NK-92 (cell line): ENCODE data around the gene SETD3.

Experiments used
- DNase-seq: peaks from one replicate; lab custom pipeline; 2025; ENCODE audit not compliant: unreplicated experiment; lab: John Stamatoyannopoulos, UW

Gene SETD3

DNA sequence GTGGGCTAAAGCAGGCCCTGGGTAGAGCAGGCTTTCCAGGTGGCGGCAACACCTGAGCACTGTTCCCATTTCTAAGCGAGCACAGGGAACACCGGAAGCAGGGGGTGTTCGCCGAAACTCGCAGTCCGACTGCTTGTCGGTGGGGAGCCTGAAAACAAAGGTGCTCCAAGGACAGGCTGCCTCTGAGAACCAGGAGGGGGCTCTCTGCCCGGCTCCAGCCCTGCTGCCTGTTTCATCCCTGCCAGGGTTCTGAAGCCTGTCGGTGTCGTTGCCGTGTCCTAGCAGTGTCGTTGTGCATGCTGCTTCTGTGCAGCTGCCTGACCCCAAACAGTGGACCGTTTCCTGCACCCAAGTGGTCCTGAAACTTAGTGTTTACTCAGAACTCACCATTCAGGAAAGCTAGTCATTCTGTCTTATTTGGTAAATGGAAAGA lies 22.3 kb upstream of the SETD3 start:
- no peak for DNase-seq

DNA sequence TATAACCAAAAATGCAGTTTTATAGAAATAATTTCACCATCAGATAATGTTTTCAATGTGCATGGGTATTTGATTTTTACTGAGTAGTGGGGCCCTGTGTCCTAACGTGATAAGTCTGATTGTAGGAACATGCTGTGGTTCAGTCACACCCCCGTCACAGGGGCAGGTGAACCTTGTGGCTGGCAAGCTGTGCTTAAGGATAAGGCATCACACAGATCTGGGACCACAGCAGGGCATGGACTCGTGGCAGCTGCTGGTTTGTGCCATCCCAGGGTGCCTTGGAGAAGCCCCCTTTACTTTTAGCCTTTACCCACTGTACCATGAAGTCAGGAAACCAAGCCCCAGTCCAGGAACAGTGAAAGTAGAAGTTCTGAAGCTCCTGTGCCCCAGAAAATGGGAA lies 17.2 kb upstream of the SETD3 start:
- no peak for DNase-seq

DNA sequence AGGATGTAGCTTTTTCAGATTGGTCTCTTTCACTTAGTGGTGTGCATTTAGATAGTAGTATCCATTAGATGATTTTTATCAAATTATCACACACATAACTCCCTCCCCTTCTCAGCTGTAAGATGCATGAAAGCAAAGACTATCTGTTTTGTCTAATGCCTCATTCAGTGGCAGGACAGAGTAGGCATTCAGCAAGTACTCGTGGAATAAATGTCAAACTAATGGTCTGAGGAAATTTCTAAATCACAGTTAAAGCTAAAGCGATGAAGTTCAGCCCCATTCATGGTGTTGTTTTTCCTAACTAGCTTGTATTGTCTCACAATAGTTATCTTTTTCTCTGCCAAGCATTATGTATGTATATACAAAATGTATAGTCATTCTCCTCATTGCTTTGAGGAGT lies 16.7 kb upstream of the SETD3 start:
- DNase-seq: no peak

- no peak for DNase-seq
These were observed 3.4 kb upstream of the SETD3 start for GRCh38 chr14:99484106-99484505.

DNA sequence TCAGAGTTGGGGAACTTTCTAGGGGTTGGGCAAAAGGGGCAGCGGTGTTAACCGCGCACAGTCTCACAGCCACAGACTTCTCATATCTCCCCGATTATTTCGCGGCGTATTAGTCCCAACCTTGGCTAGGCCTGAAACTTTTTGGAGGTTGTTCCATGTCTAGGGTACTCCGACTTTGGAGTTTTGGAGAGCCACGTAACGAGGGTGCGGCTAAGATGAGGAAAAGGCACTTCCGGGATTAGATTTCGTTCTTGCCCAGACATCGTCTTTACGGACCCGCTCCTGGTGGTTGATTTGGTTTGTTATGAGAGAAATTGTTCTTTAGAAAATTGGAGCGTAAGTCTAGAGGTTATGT lies 1.1 kb upstream of the SETD3 start:
- DNase-seq: no peak

- peak; percentile 98 for DNase-seq
These were observed 472 bp upstream of the SETD3 start, which contains the start of gene CCNK for GRCh38 chr14:99480917-99481744. CCNK (plus strand) TSS chr14:99481409; CDS start chr14:99492678, 11,269 bp downstream.

DNA sequence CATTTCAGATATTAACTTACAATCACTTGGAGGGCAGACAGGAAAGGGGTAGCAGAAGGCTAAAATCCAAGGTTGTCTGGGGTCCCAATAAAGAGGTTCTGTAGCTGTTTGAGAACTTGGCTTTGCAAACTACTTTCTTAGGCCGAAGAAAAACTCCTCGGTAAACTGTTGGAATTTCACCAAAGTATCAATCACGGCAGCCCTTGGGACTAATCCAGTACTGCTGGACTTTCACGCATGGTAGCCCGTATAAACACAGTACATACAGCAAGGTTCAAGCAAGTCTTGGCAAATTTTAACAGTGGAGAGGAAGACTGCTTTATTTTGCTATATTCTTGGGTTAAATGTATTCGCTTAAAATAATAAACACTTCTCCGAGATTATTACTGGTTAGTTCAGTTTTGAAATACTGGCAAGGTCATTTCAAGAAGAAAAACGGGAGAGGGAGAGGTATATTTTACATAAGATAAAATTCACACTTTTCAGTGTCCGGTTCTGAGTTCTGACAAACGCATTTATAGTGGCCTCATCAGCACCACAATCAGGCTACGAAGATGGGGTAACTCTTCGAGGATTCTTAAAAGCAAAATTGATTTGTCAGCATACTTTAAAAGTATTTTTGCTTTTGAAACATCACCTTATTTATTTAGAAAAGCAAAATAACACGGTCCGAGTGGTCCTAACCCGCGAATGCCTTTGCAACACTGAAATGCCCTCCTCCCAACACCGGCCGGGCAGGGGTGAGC lies 1.3 kb downstream of the SETD3 start:
- no peak for DNase-seq

GRCh38 chr14:99478128-99478527 lies 2.5 kb downstream of the SETD3 start:
- DNase-seq: no peak

DNA sequence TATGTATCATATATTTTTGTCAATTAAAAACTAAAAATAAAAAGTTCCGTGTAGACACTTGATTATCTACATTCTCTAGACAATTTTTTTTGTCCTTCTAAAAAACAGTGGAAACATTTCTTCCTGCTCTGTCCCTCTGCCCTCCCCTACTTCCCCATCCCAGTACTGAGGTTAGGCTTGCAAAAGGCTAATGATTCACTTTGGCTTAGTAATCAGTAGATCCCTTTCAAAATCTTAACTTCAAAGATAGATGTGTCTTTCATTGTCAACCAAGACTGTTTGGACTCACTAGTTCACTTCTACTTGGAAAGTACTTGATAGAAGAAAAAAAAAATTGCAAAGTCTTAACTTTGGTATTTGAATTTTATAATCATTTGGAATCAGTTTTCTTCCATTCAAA lies 3.8 kb downstream of the SETD3 start:
- DNase-seq: no peak

GRCh38 chr14:99475660-99476059 lies 5.0 kb downstream of the SETD3 start:
- no peak for DNase-seq

- no peak for DNase-seq
These were observed 5.5 kb downstream of the SETD3 start for GRCh38 chr14:99475179-99475578.

DNA sequence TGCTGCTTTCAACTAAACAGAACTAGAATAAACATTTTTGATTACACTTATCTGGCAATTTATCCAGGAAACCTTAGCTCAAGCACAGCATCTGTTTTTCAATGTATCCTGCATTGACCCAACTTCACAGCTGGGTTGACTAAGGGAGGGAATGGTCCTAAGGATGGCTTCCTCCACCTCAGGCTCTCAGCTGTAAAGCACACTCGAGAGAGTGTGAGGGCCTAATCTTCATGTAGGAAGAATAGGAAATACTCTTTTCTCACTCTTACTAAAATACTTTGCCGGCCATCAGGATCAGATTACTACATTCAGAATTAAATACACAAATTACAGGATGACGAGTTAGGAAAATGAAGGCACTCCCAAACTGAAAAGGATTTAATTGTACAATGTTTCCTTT lies 7.2 kb downstream of the SETD3 start:
- no peak for DNase-seq

GRCh38 chr14:99472937-99473336 lies 7.7 kb downstream of the SETD3 start:
- DNase-seq: no peak

DNA sequence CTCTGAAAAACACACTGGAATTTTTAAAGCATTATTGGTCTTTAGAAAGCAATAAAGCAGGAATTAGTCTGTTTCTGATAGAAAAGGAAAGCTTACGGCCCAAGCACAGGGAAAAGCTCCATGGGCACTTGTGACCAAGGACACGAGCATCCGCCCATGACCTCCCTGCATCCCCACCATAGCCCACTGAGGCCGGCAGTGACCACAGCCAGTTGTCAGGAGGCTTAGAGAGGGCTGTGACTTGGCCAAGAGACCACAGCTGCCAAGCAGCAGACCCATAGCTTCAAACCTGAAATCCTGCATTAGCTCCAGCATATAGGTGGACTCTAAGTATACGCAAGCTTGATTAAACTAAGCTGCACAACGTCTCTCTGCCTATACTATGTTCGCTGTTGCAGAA lies 8.9 kb downstream of the SETD3 start:
- DNase-seq: no peak

DNA sequence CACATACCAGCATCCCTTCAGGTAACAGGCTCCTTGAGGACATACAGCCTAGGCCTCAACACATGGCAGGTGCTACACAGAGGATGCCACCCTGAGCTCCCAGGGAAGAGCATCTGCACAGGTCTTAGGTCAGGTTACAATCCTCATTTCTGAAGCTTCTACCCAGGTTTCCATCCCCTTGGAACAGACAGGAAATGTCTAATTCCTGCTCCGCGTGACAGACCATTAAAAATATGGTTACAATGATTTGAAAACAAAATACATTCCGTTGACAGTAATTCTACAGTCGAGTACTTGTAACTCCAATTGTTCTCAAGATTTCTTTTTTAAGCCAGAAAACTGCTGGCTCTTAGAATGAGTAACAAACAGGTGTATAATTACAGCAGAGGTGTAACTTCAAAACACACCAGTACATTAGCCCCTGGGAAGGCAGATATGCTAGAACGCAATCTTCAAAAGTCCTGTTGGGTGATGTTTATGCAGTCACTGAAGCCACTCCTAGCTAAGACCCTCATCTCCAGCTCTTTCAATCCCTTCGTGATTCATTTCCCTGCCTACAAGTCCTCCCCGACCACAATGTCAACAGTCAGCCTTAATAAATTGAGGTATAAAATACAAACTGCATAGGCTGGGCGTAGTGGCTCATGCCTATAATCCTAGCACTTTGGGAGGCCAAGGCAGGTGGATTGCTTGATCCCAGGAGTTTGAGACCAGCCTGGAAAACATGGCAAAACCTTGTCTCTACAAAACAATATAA lies 11.6 kb downstream of the SETD3 start:
- DNase-seq: no peak

DNA sequence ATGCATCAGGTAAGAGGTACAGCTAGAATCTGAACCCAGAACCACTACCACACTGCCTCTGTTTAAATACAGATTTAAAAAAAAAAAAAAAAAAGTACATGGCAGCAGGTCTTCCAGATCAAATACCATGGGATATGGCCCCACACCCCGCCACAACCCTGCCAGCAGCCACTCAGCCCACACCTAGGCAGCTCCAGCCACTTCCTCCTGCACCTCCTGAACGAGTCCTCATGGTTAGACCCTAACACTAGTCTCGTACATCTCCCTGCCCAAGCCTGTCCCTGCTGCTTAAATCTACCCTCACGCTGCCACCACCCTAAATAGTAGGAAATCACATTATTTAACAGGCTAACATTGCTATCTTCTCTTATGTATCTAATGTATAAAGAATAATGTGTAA lies 12.6 kb downstream of the SETD3 start:
- no peak for DNase-seq

- DNase-seq: no peak
These were observed 13.2 kb downstream of the SETD3 start for GRCh38 chr14:99467336-99468078.

DNA sequence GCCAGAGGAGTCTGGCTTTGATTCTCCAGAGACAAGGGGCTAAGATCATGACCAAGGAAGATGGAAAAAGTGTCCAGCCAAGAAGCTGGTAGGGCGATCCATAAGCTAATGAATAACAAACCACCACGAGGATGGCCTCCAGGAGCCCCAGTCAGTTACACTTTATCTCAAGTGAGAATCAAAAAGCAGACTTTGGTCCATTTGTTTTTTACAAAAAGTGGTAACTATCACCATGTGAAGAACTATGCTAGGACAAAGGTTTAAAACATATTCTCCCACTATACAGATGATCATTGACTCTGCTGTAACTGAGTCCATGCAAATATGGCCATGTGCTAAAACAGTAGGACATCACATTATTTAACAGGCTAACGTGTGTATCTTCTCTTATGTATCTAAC lies 13.9 kb downstream of the SETD3 start:
- DNase-seq: no peak

DNA sequence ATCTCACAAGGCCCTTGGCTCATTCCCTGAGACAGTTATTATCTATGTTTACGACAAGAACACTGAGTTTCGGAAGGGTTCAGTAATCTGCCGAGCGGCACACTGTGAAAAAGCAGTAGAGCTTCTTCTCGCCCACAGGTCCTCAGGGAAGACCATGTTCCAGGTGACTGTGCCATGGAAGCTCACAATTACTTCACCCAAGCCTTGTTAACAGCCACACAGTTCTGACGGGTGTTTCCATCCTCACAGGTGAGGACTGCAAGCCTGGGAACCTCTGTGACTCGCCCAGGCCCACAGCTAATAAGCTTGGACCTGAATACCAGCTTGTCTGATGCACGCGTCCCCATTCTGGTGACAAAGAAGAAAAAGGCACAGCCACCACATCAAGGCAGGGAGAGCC lies 15.4 kb downstream of the SETD3 start:
- no peak for DNase-seq

- DNase-seq: no peak
These were observed 16.7 kb downstream of the SETD3 start for GRCh38 chr14:99463974-99464373.

- DNase-seq: no peak
These were observed 18.4 kb downstream of the SETD3 start for GRCh38 chr14:99462210-99462609.
